ENCODE measurements around the gene PWP2.

Gene PWP2
- total RNA-seq = 0.87 to 3.3 (median 1.7) reads per million in 3 experiments

DNA sequence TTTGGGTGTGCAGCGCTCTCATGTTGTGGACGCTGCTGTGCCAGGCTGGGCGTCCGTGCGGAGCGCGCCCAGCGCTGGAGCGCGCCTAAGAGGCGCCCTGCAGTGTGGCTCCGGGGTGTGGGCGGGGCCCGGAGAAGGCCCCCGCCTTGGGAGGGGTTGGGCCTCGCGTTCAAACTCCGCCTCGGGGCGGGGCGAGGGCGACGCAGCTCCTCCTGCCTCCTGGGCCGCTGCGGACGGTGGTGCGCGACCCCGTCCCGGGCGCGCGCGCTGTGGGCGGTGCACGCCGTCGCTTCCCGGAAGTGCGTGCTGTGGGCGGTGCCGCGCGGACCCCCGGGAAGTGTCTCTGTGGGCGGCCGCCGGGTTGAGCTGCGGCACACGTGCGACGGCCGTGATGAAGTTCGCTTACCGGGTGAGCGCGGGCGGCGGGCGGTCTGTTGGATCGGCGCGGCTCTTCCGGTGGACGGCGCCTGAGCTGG lies at the start of gene PWP2:
Gene PWP2 (plus strand): TSS at position 374 of the 476 bp plus-strand sequence. CDS start 18 bp downstream, at position 392.
- peak; percentile 61 for DNase-seq

DNA sequence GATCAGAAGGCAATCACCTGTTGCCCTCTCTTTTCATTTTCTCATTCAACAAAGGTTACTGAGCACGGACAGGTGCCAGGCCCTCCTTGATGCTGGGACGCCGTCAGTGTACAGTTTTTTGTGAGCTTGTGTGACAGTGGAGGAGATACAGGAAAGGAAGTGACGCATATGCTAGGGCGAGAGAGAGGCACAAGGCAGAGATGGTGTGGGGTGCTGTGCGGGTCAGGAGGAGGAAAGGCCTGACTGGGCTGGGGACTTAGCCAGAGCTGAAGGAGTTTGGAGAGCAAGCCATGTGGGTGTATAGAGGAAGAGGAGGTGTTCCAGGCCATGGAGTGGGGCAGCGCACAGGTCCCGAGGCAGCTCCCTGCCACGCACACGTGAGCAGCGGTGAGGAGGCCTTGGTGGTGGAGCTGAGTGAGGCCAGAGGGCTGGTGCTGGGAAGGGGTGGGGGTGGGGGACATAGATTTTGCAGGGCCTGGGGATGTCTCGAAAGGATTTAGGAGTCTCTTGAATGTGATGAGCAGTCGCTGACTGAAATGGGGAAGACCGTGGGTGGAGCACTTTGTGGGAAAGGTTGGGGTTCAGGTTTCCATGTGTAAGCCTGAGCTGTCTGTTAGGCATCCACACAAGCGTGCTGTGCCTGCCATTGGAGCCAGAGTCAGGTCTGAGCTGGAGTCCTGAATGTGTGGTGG lies 49.1 kb upstream of the PWP2 start:
- DNase-seq = peak; percentile 60

DNA sequence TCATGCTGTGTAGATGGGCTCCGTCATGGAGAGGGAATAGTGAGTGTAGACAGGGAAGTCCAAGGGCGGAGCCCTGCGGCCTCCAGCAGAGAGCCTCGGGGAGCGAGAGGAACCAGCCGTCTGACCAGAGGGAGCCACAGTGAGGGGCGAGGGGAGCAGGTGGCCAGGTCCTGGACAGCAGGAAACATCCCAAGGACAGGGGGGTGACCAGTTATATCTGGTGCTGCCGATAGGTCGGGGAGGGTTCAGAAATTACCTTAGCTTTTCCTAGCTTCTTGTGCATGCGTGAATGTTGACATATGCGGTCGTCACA lies 48.6 kb upstream of the PWP2 start:
- DNase-seq = no peak

DNA sequence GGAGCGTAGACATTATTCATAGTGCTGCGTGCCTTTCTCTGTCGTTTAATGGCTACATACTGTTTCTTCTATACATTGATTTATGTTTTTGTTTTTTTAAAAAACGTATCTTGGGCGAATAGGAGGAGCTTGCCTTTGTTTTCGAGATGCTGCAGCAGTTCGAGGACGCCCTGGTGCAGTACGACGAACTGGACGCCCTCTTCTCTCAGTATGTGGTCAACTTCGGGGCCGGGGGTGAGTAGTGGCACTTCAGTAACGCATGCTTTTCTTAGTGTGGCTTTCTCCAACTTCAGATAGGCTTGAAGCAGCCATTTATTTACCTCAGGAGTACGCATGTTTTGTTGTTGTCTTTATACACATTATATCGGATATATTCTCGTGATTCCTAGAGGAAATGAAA lies 48.2 kb upstream of the PWP2 start:
- no peak for DNase-seq

DNA sequence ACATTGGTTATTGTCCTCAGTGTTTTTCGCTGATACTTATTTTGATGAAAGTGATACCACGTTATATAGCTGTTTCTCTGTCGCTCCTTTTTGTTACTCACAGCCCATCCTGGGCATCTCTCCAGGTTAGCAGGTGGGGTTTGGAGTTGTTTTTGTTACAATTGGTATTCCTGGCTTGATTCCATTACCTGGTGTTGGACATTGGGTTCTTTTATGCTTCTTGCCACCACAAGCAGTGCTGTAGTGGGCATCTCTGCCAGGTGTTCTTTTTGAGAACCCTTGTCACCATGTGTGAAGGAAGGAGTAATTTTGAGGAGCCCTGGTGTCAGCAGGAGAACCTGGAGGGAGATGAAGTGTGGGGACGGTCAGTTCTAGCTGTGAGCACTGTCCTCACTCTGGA lies 47.5 kb upstream of the PWP2 start:
- DNase-seq = no peak

DNA sequence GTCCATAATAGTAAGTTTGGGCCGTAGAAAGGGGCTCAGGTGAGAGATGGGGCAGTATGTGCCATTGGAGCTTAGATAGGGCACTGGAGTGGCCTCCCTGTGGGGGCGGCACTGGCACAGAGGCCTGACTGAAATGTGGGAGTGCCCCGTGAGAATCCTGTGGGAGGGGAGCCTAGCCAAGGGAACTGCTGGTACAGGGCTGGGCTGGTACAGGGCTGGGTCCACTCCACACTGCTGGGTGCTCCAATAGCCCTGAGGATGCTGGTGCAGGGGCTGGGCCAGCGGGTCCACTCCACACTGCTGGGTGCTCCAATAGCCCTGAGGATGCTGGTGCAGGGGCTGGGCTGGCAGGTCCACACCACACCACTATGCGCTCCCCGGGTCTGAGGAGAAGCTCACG lies 44.8 kb upstream of the PWP2 start:
- DNase-seq = no peak

DNA sequence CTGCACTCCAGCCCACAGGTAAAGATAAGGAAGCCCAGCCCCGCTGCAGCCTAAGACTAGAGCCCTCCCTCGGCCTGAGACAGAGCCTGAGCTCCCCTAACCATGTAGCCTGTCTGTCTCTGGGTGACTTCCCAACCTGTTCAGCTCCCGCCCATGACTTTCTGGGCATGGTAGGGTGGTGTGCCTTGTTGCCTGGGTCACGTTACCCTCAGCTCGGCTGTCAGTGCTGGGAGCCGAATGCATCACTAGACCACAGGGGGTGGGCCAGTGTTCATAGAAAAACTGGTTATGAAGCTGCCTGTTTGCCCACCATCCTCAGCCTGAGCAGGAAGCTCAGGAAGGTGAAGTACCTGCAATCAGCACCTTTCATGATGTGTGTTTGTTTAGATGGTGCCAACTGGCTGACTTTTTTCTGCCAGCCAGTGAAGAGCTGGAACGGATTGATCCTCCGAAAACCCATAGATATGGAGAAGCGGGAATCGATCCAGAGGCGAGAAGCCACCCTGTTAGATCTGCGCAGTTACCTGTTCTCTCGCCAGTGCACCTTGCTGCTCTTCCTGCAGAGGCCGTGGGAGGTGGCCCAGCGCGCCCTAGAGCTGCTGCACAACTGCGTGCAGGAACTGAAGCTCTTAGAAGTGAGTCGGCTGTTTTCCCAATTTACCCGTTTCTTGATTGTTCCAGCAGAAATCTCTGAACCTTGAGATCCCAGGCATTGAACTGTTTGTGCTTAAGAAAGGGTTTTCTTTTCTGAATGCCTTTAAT lies 43.9 kb upstream of the PWP2 start:
- DNase-seq = no peak

DNA sequence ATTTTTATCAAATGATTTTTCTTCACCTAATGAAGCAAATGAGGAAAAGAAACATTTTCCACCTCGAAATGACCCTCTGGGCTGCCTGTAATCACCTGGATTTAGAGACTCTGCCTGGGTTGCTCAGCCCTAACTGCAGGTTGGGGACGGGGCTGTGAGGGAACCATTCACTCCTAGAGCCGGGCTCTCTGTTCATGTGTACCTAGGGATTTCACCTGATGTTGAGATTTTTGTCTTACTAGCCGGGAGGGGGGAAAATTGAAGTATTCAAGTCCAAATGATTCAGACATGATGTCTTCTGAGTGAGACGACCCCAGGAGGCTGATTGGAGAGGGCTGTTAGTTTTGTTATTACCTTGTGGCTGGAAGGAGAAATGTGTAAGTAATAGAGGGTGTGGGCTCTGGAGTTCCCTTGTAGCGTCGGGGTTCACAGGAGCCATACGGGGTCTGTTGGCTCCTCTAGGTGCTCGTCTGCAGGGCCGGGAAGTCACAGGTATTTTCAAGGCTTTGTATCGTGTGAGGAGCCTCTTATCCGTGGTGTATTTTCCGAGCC lies 42.3 kb upstream of the PWP2 start:
- no peak for DNase-seq

DNA sequence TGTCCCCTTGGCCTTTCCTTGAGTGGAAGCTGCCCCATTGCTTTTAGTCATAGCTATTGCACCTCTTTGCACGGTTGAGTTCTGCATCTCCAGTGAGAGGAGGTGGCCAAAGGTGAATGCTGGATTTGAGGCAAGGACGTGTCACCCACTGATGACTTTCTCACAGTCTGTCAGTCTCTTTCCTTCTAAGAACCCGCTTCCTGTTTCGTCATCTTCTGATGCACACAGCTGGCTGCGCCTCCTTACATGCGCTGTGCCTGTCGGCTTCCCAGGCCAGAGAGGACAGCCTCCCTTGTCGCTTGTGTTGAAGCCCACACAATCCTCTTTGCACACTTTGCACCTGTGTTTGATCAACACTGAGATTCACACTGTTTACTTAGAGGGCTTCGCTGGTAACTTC lies 41.8 kb upstream of the PWP2 start:
- peak; percentile 92 for DNase-seq

DNA sequence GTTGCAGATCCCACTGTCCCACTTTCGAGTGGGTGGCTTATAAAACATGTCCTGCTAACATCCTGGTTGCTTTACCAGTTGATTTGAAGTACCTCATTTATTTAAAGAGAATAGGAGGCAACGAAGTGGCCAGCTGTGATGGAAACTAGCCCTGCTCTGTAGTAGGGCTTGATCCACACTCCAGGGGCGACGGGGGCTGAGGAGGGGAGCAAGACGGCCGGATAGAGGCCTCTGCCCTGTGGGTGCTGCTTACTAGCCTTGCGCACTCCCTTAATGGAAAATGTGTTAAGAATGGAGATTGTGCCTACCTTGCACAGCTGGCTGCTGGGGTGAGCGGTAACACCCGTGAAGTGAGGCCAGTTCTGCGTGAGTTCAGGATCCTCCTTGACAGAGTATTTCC lies 41.1 kb upstream of the PWP2 start:
- no peak for DNase-seq

DNA sequence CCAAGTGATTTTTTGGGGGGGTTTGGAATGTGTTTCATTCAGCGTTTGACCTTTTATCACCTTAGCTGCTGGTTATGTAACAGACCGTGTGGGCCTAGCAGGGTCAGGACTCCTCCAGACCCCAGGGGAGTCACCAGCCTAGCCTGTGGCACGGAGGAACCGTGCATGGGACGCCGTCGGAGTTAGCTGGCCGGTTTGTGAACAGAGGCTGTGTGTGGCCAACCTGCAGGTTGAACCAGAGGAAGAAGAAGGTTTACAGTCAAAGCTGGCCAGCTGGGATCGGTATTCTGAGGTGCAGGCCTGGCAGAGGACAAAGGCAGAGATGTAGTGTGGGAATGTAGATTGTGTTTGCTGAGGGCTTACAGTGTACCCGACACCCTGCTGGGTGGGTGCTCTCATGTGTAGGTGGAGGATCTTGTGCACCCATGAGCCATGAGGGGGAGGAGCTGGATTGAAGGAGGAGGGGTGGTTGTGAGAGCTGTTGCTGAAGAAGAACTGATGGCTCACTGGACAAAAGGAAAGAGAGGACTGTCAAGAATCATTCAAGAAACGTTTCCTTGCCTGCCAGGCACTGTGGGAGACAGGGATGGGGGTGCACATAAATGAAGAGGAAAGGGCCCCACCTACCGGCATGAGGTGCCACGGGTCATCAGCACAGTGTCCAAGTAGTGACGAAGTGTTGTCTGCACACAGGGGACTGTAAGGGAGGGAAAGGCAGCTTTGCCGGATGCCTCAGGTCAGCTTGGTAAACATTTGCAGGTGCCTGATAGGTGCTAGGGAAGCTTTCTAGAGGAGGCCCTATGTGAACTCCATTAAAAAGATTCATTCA lies 40.0 kb upstream of the PWP2 start:
- DNase-seq = no peak

DNA sequence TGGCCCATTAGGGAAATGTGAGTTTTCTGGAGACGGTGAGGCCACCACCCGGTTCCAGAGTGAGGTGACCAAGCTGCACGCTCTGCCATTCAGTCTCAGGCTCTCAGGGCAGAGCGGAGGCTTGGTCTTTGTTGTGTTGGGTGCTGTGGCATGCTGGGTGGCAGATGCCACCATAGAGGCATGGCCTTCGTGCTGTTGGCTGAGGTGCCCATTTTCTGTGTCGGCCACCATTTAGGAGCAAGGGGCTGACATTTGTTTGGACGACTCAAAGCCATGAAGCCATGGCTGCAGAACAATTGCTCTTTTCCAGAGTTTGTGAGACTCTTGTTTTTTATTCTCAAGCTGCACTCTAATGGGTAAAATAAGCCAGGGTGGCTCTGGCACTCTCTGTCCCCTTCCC lies 36.8 kb upstream of the PWP2 start:
- DNase-seq = no peak

DNA sequence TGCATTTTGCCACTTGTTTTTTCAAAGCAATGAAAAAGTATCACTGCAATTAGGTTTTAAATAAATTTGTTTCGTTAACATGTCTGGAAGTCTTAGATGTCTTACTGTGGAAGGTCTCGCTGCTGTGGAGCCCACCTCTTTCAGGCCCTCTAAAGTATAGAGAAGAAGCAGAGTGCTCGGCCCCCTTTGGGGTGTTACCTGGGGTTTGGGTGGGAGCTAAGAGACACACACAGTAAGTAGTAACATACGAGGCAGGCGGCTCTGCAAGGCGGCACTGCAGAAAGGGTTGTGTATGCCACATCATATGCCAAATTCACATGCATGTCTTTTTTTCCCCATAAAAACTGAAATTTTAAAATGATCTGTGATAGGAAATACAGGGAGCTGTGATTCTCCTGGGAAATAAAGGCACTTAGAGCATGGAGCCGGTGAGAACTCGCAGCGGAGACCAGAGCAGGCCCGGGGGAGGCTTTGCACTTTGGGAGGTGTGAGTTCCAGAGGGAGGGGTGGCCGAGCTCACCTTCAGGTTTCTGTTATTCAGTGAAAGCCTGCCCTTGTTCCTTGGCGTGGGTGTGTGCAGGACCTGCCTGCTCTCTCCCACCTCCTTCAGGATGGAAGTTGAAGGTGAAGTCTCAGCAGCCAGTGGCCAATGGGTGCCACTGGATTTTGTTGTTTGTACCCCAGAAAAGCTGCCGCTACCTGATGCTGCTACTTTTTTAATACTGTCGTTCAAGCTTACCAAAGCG lies 35.7 kb upstream of the PWP2 start:
- no peak for DNase-seq

DNA sequence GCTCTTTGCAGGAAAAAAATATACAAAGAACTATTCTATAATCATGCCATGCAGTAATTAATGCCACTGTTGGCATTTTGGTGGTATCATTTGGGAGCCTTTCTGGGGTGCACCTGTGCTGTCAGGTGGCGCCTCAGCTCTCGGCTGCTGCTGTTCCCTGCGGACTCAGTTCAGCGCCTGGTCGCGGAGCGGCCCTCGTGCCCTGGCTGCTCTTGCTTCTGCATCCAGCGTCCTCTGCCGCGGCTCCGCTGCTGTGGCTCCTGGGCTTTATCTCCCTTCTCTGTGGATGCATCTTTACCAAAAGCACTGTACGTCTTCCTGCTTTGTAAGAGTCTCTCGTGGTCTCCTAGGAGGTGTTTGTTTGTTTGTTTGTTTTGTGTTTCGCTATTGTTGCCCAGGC lies 35.1 kb upstream of the PWP2 start:
- DNase-seq = no peak

DNA sequence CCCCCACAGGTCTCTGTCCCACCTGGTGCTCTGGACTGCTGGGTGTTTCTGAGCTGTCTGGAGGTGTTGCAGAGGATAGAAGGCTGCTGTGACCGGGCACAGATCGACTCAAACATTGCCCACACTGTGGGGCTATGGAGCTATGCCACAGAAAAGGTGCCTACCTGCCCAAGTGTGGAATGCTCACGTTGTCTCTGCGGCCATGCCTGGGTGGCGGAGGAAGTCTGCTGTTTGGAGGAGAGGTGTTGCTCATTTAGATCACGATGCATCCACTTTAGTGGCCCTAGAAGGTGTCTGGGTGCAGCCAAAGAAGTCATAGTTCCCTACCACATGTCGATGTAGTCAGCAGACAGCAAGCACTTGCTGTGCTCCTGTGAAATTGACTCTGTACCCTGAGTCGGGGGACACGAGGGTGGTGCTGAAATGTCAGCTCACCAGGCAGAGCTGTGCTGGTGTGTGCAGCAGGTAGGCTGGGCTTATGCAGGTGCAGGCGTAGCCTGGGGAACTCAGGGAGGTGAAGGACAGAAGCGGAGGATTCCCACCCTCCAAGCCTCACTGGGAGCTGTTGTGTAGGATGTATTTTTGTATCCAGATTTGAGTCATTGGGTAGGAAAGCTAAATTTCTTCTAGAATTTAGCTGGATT lies 32.8 kb upstream of the PWP2 start:
- no peak for DNase-seq

DNA sequence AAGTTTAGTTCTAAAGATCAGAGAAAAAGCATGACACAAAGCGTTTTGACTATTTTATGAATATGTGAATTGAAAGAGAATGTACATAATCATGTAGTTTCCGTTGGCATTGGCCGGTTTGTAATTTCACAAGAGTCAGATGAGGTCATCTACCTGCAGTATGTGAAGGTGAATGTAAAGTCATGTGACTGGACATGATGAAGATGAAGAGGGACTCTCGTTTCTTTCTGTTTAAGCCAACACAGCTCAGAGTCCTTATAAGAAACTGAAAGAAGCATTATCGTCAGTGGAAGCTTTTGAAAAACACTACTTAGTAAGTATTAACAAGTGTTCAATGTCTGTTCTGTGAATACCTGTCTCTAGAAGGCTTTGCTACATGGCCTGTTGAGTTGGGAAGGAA lies 30.9 kb upstream of the PWP2 start:
- no peak for DNase-seq

DNA sequence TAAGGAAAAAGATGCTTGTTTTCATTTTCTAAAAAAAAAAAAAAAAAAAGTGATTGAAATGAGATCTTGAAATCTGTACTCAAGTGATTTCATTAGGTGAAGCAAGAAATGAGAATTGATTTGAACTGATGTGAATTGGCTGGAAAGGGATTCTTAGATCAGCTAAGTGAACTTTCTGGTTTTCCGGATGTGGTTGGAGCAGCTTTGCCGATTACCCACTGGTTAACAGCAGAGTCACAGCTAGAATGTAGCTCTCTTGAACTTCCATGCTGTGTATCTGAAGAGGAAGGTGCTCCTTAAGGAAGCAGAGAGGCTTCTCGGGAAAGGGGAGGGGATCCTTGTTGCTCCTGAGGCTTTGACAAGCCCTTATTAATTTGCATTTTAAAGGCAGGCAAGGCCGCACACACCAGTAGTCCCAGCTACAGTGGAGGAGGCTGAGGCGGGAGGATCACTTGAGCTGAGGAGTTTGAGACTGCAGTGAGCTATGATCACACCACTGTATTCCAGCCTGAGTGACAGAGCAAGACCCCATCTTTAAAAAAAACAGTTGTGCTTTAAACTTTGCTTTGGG lies 28.7 kb upstream of the PWP2 start:
- DNase-seq = peak; percentile 37

DNA sequence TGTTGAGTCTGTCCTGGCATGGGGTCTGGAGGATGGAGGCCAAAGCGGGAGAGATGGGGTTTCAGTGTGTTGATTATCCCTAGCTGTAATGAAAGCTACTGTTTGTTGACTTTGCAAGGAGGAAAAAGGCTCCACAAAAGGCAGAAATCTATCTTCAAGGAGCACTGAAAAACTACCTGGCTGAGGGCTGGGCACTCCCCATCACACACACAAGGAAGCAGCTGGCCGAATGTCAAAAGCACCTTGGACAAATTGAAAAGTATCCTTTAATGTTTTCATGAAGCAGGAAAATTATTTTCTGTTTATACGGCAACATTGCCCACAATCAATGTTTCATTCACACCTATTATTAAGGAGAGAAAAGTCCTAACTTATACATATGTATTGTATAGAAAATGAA lies 27.8 kb upstream of the PWP2 start:
- no peak for DNase-seq

DNA sequence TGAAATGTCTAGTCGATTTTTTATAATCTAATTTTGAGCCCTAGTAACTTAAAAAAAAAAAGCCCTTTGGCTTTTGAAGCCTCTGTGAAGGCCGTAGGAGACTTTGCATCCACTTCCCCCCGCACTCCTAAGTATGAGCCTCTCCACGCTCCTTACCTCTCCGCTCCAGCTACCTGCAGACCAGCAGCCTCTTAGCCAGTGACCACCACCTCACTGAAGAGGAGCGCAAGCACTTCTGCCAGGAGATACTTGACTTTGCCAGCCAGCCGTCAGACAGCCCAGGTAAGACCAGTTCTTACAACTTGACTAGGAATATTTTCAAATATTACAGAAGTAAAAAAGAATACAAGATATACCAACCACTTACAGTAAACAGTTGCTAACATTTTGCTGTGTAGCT lies 27.4 kb upstream of the PWP2 start:
- DNase-seq = no peak

DNA sequence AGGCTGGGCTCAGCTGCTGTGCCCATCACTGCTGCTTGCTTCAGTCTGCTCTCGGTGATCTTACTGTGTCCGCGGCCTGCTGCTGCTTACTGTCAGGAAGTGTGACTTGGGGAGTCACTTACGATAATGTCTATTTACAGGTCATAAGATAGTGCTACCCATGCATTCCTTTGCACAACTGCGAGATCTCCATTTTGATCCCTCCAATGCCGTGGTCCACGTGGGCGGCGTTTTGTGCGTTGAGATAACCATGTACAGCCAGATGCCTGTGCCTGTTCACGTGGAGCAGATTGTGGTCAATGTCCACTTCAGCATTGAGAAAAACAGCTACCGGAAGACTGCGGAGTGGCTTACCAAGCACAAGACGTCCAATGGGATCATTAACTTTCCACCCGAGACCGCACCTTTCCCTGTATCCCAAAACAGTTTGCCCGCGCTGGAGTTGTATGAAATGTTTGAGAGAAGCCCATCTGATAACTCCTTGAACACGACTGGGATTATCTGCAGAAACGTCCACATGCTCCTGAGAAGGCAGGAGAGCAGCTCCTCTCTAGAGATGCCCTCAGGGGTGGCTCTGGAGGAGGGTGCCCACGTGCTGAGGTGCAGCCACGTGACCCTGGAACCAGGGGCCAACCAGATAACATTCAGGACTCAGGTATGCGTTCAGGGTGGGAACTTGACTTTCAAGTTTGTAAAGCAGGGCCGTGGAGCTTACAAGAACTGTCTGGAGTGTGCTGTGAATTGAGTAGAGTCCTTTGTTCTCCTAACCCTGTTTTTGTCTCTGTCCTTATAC lies 24.4 kb upstream of the PWP2 start:
- no peak for DNase-seq
